ENCODE measurements around the gene HNF4A.

The HNF4A gene

DNA sequence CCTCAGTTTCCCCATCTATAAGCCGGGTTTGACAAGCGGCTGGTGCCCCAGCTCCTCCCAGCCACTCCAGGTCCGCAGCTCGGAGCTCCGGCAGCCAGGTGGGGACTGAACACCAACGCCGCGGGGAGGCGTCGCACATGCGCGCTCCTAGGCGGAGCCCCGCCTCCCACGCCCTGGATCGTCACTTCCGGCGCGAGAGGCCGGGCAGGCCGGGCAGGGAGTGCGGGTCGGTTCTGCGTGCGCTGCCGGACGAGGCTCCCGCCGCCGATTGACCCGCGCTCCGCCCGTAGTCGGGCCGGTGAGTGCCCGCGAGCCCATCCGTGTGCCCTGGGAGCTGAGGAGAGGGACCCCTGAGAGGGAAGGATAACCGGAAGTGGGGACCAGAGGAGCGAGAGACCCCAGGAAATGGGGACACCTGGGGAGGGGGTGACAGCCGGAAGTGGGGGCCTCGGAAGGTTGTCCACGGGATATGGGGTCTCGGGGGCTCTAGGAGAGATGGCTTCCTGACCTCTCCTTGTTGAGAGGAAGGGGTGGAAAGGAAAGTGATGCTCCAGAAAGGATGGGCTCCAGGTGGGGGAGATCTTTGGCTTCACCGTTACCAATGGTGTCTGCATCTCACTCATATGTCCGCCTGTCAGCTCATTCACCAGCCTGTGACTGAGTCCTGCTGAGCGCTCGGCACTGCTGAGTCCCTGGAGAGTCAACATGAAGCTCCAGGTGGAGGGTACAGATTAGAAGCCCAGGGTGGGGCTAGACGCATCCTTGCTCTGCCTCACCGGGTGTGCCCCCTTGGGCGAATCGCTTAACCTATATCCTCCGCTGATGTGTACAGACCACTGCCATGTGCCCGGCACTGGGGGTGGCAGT is 120.4 kb downstream of the HNF4A start, which contains the start of gene TTPAL:
Gene TTPAL, plus strand, starts transcription at position 181 of the 867 bp plus-strand sequence. CDS start 4,126 bp downstream, outside the sequence.
- DNase-seq, result peak; percentile 53

DNA sequence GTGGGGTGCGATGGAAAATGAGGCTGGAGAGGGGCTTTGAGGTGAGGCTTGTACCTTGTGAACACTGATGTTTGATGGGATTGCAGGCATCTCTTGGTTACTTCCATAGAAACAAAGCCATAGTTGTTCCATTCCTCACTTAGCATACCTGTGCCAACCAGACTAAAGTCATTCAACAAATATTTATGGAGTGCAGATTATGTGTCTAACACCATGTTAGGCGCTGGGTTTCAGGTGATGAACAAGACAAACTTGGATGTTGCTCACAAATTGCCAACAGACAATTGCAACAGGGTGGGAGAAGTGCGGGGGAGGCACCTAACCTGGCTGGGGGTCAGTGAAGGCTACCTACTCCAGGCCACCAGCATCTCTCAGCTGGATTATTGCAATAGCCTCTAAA is 121.7 kb downstream of the HNF4A start:
- no peak for DNase-seq

- DNase-seq, result no peak
Observed at GRCh38 chr20:44478206-44478605, 122.7 kb downstream of the HNF4A start.

DNA sequence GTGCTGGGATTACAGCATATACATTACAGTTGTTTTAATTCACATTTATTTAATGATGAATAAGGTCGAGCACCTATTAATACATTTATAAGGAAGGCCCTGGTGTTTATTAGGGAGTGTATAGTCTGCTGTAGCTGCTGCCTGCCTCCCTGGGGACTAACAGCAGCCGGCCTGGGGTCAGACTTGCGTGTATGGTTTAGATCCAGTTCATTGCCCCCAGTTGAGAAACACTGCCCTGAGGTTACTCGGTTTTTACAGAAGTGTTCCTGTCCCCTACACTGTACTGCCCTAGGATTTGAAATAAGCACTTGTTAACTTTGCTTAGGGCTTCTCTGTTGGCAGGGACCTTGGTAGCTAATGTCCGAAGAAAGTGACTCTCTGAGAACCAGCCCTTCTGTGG is 124.1 kb downstream of the HNF4A start:
- no peak for DNase-seq

GRCh38 chr20:44480097-44480496 is 124.6 kb downstream of the HNF4A start:
- no peak for DNase-seq

DNA sequence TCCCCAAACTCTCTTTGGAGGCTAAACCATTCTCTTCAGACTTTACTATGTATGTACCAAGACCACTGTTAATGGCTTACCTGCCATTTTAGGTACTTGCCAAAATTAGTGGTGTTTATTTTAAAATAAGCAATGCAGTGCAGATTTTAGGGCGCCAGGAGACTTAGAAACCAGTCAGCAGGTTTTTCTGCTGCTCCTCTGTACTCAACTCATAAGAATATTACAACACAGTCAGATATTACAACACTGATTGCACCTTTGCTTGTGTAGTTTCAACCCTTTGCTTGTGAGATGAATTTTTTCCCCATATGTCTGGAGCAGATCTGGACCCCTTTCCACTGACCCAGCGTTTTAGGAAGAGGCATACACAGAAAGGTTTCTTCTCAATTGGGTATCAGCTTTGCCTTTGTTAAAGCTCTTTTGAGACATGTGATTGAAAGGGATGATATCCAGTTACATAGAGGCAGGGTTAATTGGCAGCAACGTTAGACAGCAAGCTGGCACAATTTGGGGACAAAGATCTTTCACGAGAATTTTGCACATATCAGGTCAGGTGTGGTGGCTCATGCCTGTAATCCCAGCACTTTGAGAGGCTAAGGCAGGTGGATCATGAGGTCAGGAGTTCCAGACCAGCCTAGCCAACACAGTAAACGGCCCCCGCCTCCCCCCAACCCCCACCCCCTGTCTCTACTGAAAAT is 126.4 kb downstream of the HNF4A start:
- DNase-seq, result no peak

- DNase-seq, result no peak
Observed at GRCh38 chr20:44483112-44483511, 127.6 kb downstream of the HNF4A start.

All from DMS 273 treated with DMSO at 0.1 percent for 48 hours (cell line).